RKO (cell line): ENCODE data around the gene DTX2.
"Not testable (repeated sequence)": the region's sequence is repeated elsewhere in the genome, so short reads cannot be mapped to it uniquely, and the experiment has no call there.

ENCODE experiments used
- DNase-seq: peaks from one replicate; pipeline ENCODE4 v3.0.0-alpha.2; 2016; ENCODE audit warnings: low spot score

DTX2 gene

GRCh38 chr7:76492139-76492538, 30.6 kb downstream of the DTX2 start:
- DNase-seq: not testable (repeated sequence)

DNA sequence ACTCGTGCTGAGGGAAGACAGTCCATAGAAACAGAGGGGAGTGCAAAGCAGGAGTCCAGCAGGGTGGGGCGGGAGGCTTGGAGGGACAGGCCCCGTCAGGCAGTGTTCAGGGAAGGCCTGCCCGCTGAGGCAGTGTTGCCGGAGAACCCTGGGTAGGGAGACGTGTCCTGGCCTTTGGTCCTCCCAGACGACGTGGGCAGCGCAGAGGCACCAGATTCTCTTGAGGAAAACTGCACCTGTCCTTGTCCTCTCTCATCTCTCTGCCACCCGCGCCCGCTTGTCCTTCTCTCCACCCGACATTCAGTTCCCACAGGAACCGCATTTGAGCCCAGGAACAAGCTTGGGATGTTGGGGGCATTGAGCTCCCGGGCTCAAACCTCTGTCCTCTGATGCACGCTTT, 34.2 kb downstream of the DTX2 start:
- DNase-seq: not testable (repeated sequence)

DNA sequence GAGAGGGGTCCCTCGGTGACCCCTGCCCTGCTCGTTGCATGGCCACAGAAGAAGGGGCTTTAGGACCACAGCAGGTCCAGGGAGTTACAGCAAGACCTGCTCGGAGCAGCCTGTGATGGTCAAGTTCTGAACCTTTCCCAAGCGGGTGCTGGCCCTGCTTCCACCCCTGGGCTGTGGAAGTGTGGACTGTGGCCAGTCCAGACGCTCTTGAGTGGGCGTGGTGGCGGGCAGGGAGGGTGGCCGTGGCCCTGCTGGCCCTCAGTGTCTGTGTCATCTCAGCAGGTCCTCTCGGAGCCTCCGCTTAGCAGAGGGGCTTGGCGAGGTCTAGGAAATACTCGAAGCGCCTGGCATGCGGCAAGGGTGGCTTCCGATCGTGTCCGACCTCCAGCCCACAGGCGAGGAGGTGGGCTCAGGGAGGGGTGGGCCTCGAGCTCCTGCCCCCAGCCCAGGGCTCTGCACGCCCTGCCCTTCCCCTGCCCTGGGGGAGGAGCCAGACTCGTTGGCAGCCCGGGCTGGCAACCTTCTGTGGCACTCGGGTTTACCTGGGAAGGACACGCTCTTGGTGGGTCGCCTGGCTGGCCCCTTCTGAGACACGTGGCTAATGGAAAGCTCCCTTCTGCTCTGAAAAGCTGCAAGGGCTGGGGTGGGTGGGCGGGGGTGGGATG, 36.5 kb downstream of the DTX2 start:
- not testable (repeated sequence) for DNase-seq

GRCh38 chr7:76498583-76499200, 37.2 kb downstream of the DTX2 start:
- not testable (repeated sequence) for DNase-seq

GRCh38 chr7:76499201-76499923, 37.9 kb downstream of the DTX2 start:
- not testable (repeated sequence) for DNase-seq

GRCh38 chr7:76499924-76500241, 38.4 kb downstream of the DTX2 start:
- not testable (repeated sequence) for DNase-seq

- DNase-seq: not testable (repeated sequence)
Measured at GRCh38 chr7:76502224-76502623, 40.7 kb downstream of the DTX2 start.

DNA sequence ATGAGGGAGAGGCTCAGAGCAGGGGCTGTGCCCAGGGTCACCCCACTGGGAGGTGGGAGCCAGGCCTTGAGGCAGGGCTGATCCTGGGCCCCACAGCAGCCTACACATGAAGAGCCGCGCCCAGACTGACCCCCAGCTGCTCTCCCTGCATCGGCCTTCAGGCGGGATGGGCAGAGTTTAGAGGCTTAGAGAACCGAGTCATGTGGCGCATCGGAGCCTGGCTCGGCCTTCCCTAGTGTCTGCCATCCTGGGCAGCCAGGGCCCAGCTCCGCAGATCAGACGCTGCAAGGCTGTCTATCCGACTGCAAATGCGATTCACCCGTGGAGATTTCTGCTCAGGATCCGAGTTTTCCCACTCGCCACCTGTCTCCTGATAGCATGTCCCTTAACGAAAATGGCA, 41.3 kb downstream of the DTX2 start:
- DNase-seq: not testable (repeated sequence)

- DNase-seq: not testable (repeated sequence)
Measured at GRCh38 chr7:76503244-76503643, 41.7 kb downstream of the DTX2 start.

DNA sequence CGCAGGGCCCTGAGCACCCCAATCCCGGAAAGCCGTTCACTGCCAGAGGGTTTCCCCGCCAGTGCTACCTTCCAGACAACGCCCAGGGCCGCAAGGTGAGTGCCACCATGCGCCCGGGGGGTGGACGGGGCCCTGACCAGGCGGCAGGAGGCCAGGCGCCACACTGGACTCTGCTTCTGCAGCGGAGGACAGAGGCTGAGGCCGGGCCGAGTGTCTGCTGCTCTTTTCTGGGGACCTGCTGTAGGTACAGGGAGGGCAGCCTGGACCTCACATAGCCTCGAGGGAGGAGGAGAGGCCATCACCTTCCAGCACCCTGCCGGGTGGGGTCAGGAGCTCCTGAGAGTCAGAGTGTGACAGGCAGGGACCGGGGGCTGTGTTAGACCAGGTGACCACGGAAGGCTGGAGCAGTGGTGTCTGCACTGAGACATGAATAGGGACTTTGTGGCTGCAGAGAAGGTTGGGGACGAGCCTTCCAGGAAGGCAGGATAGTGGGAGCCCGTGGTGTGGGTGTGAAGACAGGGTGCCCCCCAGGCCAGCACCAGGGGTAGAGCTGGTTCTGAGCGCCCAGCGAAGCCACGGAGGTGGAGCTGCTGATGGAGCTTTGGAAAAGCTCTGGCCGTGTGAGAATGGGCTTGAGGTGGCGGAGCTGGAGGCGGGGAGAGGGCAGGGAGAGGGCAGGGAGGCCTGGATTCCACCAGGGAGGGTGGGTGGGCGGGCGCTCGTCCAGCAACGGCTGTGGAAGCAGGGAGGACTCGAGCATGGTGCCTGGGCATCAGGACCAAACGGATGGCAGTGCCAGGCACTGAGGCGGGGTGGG, 43.0 kb downstream of the DTX2 start:
- DNase-seq: not testable (repeated sequence)

DNA sequence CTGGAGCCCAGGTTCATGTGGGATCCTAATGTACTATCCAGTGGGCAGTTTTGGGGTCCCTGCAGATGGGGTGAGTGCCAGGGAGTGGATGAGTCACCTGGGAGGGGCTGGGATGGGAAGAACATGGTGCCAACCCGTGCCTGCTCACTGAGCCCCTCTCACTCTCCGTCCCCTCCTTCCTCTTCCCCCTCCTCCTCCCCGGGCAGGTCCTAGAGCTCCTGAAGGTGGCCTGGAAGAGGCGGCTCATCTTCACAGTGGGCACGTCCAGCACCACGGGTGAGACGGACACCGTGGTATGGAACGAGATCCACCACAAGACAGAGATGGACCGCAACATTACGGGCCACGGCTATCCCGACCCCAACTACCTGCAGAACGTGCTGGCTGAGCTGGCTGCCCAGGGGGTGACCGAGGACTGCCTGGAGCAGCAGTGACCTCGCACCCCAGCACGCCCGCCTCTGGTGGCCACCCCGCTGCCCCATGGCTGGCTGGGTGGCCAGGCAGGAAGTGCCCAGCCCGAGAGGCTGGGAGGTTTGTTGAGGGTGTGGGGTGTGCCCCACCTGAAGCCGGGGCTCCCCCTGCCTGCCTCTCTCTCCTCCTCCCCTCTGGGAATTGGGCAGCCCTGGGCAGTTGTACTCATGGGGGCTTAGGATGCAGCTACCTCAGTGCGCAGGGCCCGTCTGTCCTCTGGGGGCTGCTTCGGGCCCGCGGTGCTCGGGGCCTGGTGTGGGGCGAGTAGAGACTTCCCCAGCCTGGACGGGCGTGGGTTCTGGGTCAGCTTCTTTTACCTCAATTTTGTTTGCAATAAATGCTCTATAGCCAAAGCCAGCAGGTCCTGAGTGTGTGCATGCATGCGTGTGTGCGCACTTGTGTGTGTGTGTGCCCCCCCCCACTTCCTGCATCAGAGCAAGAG, 43.9 kb downstream of the DTX2 start:
- no peak for DNase-seq

DNA sequence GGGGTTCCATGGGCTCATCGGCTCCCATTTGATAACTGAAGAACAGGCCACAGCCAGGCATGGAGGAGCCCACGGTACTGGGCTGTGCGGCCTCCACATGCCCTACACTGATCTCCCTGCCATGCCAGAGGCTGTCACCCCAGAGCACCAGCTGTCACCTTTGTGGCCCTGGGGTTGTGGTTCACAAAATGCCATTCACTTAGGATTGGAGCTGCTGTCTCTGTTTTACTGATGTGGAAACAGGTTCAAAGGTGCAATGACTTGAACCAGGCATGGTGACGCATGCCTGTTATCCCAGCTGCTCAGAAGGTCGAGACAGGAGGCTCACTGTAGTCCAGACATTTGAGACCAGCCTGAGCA, 44.6 kb downstream of the DTX2 start:
- DNase-seq: no peak

DNA sequence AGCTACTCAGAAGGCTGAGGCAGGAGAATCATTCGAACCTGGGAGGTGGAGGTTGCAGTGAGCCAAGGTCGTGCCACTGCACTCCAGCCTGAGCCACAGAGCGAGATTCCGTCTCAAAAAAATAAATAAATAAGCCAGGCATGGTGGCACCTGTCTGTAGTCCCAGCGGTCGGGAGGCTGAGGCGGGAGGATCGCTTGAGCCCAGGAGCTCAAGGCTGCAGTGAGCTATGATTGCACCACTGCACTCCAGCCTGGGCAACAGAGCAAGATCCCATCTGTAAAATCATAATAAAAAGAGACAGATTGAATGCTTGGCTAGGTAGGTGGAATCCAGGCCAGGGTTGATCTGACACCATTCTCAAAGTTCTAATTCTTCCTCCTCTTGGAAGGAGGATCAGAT, 45.1 kb downstream of the DTX2 start:
- not testable (repeated sequence) for DNase-seq

DNA sequence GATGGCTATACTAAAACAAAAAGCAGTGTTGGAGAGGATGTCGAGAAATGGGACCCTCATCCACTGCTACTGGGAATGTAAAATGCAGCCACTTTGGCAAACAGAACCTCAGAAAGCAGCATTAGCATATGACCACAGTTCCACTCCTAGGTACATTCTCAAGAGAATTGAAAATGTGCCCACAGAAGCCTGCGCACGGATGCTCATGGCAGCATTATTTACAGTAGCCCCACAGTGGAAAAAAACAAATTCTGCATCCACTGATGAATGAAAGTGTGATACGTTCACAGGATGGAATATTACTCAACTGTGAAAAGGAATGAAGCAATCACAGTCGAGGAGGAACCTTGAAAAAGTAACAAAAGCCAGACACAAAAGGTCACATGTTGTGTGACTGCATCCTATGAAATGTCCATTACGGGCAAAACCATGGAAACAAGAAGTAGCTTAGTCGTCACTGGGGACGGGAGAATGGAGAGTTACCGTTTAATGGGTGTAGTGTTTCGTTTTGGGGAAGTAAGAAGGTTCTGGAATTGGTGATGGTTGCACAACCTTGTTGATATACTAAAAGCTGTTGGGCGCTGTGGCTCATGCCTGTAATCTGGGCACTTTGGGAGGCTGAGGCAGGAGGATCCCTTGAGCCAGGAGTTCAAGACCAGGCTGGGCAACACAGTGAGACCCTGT, 46.4 kb downstream of the DTX2 start:
- no peak for DNase-seq

GRCh38 chr7:76509931-76510877, 48.7 kb downstream of the DTX2 start, which contains the start of gene UPK3B:
UPK3B (plus strand) TSS chr7:76510552; CDS start chr7:76510653, 101 bp downstream.
- no peak for DNase-seq

GRCh38 chr7:76511200-76511910, 49.8 kb downstream of the DTX2 start:
- not testable (repeated sequence) for DNase-seq

DNA sequence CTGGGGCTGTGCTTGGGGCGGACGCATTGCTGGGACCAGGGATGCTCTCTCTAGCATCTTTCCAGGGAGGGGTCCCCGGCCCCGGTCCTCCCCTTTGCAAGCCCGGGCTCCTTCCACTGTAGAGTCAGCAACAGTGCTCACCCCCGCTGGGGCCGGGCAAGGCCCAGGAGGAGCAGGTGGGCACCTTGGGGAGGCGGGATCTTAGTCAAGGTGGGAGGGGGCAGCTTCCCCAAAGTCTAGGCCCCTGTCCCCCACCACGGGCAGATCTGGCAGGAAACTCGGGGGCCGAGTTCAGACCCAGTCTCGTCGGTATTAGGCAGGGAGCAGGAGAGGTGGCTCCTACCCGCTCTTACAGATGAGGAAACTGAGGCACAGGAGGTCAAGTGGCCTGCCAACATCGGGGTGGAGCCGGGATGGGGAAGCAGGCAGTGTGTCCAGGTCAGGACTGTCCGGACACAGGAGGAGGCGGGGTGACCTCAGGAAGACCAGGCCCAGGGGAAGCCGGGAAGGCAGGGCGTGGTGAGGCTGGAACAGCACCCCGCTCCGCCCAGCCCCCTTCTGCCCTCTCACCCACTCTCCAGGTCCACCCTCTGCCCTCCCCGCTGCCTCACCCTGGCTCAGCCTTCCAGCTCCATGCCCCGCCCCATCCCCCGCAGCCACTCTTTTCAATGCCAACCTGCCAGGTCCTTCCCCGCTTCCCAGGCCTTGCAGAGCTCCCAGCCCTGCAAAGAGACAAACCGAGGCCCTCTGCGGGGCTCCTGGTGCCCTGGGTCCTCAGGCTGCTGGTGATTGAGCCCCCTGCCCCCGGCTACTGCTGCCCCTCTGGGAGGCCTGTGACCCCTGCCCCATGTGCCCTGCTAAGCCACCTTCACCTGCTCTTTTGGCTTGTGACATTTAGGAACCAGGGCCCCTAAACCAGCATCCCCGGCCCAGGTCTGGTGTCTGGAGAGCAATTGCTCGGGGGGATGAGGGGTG, 50.7 kb downstream of the DTX2 start:
- not testable (repeated sequence) for DNase-seq
